ENCODE data around the gene BSG.

The BSG gene

GRCh38 chr19:572140-572742 is at the start of gene BSG:
BSG (plus strand) TSS chr19:572596; CDS start chr19:572635, 39 bp downstream.
- DNase-seq (ENCODE audit: low read depth), result peak; percentile 95

DNA sequence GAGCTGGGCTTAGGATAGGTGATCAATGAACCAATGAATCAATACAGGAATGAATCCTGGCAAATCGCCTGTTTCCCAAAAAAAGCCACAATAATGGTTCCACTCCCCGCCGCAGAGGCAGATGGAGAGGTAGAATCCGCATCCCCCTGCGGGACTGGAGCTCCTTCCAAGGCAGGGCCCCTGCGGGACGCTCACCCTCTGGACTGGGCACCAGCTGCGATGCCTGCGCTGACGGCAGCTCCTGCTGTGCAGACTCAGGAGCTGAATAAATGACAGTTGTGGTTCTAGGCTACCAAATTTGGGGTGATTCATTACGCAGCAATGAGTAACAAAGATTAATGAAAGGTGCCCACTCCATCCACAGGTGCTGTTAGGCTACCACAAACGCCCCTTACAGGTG is 49.7 kb upstream of the BSG start:
- no peak for DNase-seq (ENCODE audit: low read depth)

- DNase-seq (ENCODE audit: low read depth), result no peak
These were observed 48.2 kb upstream of the BSG start for GRCh38 chr19:524062-524674.

DNA sequence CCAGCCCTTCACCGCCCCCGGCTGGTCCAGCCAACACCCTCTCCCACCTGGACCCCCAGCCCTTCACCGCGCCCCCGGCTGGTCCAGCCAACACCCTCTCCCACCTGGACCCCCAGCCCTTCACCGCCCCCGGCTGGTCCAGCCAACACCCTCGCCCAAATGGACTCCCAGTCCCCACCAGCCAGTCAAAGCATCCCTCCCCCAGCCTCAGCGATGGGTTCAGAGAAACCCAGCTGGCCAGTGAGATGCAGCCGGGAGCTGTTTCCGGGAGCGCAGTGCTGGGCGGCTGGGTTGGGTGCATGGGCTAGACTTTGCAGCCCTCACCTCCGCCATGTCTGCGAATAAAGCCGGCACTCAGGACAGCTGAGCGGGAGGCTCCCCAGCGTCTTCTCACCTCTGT is 47.4 kb upstream of the BSG start:
- no peak for DNase-seq (ENCODE audit: low read depth)

- DNase-seq (ENCODE audit: low read depth), result no peak
These were observed 46.5 kb upstream of the BSG start for GRCh38 chr19:525857-526419.

DNA sequence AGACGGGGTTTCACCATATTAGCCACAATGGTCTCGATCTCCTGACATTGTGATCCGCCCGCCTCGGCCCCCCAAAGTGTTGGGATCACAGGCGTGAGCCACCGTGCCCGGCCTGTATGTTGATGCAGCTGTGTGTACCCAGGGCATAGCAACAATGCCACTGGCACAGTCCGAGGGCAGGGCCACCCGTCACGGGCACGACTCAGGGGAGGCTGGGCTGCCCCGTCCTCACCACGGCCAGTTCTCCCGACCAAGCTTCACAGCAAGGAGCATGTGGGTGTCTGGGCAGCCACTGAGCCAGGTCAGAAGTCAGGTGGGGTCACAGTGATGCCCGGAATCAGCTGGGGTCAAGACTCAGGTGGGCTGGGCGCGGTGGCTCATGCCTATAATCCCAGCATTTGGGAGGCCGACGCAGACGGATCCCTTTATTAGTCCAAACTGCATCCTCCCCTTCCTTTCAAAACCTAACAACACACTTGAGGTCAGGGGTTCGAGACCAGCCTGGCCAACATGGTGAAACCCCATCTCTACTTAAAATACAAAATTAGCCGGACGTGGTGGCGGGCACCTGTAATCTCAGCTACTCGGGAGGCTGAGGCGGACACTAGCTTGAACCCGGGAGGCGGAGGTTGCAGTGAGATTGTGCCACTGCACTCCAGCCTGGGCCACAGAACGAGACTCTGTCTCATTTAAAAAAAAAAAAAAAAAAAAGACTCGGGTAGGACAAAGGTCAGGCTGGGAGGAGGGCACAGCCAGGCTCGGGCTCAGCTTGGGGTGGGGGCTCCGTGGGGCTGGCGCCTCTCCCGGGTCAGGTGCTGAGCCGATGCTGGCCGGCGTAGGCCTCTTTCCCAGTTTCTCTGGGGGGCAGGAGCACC is 42.0 kb upstream of the BSG start:
- no peak for DNase-seq (ENCODE audit: low read depth)

GRCh38 chr19:531009-531752 is 41.2 kb upstream of the BSG start:
- DNase-seq (ENCODE audit: low read depth), result peak; percentile 63

GRCh38 chr19:531753-532560 is 40.4 kb upstream of the BSG start, which contains the start of gene CDC34:
CDC34 (plus strand) TSS chr19:531760; CDS start chr19:531932, 172 bp downstream.
- no peak for DNase-seq (ENCODE audit: low read depth)

DNA sequence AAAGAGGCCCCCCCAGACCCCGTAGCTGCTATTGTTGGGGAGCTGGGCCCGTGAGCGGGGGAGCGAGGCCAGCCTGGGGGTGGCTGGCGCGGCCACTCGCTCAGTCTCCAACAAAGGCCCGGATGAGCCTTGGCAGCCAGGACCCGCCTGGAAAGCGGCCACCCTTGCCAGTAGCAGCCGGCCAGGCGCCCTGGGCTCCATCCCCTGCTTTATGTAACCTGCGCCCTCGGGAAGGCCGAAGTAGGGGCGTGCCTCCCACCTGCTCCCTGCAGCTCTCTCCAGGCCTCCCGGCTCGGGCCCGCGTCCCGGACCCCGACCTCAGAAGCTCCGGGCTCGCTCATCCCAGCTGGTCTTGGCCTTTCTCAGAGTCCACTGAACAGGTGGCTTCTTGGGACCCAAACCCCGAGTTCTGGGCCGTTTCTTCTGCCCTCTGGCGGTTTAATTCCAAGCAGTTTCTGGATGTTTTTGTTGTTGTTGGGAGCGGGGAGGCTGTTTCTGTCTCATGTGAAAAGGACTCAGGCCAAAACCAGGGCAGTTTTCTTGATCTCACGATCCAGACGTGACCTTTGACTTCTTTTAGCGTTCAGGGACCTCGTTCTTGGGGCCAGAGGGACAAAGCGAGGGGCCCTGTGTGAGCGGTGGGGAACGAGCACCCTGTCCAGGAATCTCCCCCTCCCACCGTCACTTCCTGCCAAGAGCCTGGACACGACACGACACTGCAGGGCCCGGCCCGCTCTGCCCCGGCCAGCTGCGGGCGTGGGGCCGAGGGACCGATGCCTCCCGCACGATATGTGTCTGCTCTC is 39.6 kb upstream of the BSG start:
- peak; percentile 65 for DNase-seq (ENCODE audit: low read depth)

GRCh38 chr19:533364-534058 is 38.9 kb upstream of the BSG start:
- DNase-seq (ENCODE audit: low read depth), result no peak

DNA sequence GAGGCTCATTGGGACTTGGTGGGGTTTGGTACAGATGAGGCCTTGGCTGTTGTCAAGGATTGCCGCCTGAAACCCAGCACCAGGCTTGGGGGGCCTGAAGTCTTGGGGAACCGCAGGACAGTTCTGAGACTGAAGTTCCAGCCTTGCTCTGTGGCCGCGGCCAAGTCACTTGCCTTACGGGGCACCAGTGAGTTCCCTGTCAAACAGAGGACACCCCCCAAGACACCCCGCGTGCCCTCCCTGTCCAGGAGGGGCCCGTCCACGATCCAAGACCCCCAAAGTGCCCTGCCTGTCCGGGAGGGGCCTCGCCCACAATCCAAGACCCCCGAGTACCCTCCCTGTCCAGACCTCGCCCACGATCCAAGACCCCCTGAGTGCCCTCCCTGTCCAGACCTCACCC is 38.3 kb upstream of the BSG start:
- no peak for DNase-seq (ENCODE audit: low read depth)

- DNase-seq (ENCODE audit: low read depth), result no peak
These were observed 37.2 kb upstream of the BSG start for GRCh38 chr19:535017-535835.

DNA sequence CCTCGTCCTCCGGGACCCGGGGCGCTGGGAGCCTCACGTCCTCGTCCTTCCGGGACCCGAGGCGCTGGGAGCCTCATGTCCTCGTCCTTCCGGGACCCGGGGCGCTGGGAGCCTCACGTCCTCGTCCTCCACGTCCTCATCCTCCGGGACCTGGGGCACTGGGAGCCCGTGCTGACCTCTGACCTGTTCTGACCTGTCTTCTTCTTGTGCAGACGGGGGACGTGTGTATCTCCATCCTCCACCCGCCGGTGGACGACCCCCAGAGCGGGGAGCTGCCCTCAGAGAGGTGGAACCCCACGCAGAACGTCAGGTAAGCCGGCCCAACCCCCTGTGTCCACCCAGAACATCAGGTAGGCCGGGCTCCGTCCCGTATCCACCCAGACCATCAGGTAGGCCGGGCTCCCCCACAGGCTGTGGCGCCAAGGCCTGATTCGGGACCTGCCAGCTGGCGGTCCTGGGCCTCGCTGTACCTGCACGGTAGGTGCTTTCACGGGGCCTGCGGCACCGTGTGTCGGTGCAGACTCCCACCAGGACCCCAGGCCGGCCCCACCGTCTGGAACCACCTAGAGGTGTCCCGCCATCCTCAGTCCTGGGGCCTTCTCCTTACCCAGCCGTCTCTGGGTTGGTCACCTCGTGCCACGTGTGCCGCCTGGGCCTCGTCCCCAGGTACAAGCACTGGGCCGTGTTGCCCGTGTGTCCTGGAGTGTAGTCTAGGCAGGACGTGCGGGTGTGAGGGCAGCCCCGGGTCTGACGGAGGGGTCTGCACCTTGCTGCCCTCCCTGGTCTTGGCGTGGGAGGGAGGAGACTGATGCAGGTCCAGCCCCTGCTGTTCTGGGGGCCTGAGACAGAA is 36.1 kb upstream of the BSG start:
- DNase-seq (ENCODE audit: low read depth), result no peak

DNA sequence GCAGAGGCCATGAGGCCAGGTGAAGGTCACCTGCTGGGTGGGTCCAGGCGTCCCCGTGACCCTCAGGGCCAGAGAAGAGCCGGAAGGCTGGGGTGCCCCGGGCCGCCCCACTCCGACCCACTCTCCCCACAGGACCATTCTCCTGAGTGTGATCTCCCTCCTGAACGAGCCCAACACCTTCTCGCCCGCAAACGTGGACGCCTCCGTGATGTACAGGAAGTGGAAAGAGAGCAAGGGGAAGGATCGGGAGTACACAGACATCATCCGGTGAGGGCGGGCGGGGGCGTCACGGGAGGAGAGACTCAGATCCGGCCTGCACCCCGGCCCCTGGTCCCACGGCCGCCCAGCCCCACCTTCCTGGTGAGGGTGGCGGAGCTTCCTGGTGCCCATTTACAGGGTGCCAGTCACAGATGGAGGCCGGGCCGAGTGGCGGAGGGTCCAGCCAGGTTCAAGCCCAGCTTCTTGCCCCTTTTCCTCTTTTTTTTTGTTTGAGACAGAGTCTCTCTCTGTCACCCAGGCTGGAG is 35.5 kb upstream of the BSG start:
- no peak for DNase-seq (ENCODE audit: low read depth)

GRCh38 chr19:538641-539428 is 33.6 kb upstream of the BSG start:
- no peak for DNase-seq (ENCODE audit: low read depth)

- no peak for DNase-seq (ENCODE audit: low read depth)
These were observed 32.9 kb upstream of the BSG start for GRCh38 chr19:539429-540030.
